SU-DHL-6 (cell line): ENCODE data around the gene SGK1.

Experiments used
- H2AFZ ChIP-seq: fragments of 200-600 bp; sonication (generic); 2 replicates; pipeline ENCODE4 v1.6.1; 2014; ENCODE audit warnings: low read depth, mild to moderate bottlenecking, moderate library complexity, mixed read lengths, antibody characterized with exemption, low read length; ENCODE audit not compliant: severe bottlenecking
- H3F3A ChIP-seq: fragments of 200-600 bp; shearing (Covaris generic); 2 replicates; pipeline ENCODE4 v1.6.0; 2016; ENCODE audit warnings: antibody characterized with exemption, mild to moderate bottlenecking; ENCODE audit not compliant: insufficient read depth
- H3K27ac ChIP-seq: fragments of 200-600 bp; sonication (generic); 2 replicates; pipeline ENCODE4 v1.5.1; 2016; ENCODE audit warnings: low read depth, mild to moderate bottlenecking, low read length, moderate library complexity, mixed read lengths
- H3K27me3 ChIP-seq: fragments of 200-600 bp; sonication (generic), shearing (Covaris generic); 2 replicates; pipeline ENCODE4 v1.6.0; 2014; ENCODE audit warnings: mild to moderate bottlenecking, low read length
- H3K36me3 ChIP-seq: fragments of 200-600 bp; sonication (generic); 2 replicates; pipeline ENCODE4 v1.6.1; 2014; ENCODE audit warnings: mild to moderate bottlenecking, low read length, mixed read lengths
- H3K4me2 ChIP-seq: fragments of 300-600, 200-600 bp; shearing (Covaris generic), sonication (generic); 2 replicates; pipeline ENCODE4 v1.6.0; 2014; ENCODE audit warnings: low read length, low read depth, mild to moderate bottlenecking; ENCODE audit not compliant: poor library complexity, severe bottlenecking
- H3K4me3 ChIP-seq: fragments of 200-600 bp; sonication (generic); 2 replicates; pipeline ENCODE4 v1.5.1; 2014; ENCODE audit warnings: antibody characterized with exemption, low read length, mild to moderate bottlenecking, mixed read lengths; ENCODE audit not compliant: insufficient read depth, poor library complexity, severe bottlenecking
- H3K79me2 ChIP-seq: fragments of 200-600 bp; sonication (generic); 2 replicates; pipeline ENCODE4 v1.6.1; 2014; ENCODE audit warnings: mild to moderate bottlenecking, low read length, moderate library complexity; ENCODE audit not compliant: insufficient read depth
- H3K9ac ChIP-seq: fragments of 200-600 bp; sonication (generic); 2 replicates; pipeline ENCODE4 v1.7.0; 2014; ENCODE audit warnings: mild to moderate bottlenecking, low read length
- H3K9me2 ChIP-seq: fragments of 200-600 bp; sonication (generic); replicated peaks from 2 replicates; pipeline ENCODE4 v1.6.1; 2014; ENCODE audit warnings: low read length; ENCODE audit not compliant: insufficient read depth
- H3K9me3 ChIP-seq: fragments of 200-600 bp; sonication (generic); 2 replicates; pipeline ENCODE4 v1.6.1; 2014; ENCODE audit warnings: low read length, mixed read lengths; ENCODE audit not compliant: insufficient read depth
- H4K20me1 ChIP-seq: fragments of 200-600 bp; sonication (generic); 2 replicates; pipeline ENCODE4 v1.6.1; 2014; ENCODE audit warnings: low read depth, mild to moderate bottlenecking, antibody characterized with exemption, low read length, moderate library complexity, mixed read lengths
- CTCF ChIP-seq: fragments of 200-600 bp; sonication (generic); IDR thresholded peaks from one replicate; pipeline ENCODE4 v1.5.1; 2017; ENCODE audit warnings: antibody characterized with exemption, mild to moderate bottlenecking, low read length, moderate library complexity; ENCODE audit not compliant: insufficient read depth, poor library complexity, severe bottlenecking
- EZH2phosphoT487 ChIP-seq: fragments of 200-600 bp; sonication (generic), shearing (Covaris generic); conservative IDR thresholded peaks from 2 replicates; pipeline ENCODE4 v1.6.1; 2018; ENCODE audit warnings: mild to moderate bottlenecking, antibody characterized with exemption, low read length, moderate library complexity, mixed read lengths

SGK1 gene

GRCh38 chr6:134293659-134294161 lies 24.2 kb downstream of the SGK1 start:
- H3K79me2 ChIP-seq, result no peaks in the 10 kb centered on the region
- H3K27ac ChIP-seq, result no peak overlapping the region
- no peaks in the 10 kb centered on the region for H3K9me2 ChIP-seq
- H3F3A ChIP-seq, result peaks cover 7% of the 10 kb centered on the region; the same call in 1 of the 2 replicates
- no peak overlapping the region for H3K4me3 ChIP-seq
- no peak overlapping the region for H2AFZ ChIP-seq
- no peaks in the 10 kb centered on the region for H3K36me3 ChIP-seq
- H3K9ac ChIP-seq, result no peak overlapping the region
- H3K4me2 ChIP-seq, result no peak overlapping the region
- H4K20me1 ChIP-seq, result no peaks in the 10 kb centered on the region
- TF ChIP-seq EZH2phosphoT487 (no peak), CTCF (no peak)
- H3K9me3 ChIP-seq, result no peaks in the 10 kb centered on the region
- no peaks in the 10 kb centered on the region for H3K27me3 ChIP-seq

- H3K9me3 ChIP-seq, result no peaks in the 10 kb centered on the region
- H3K4me2 ChIP-seq, result no peak overlapping the region
- H3K9ac ChIP-seq, result no peak overlapping the region
- TF ChIP-seq CTCF, result no peak
- TF ChIP-seq EZH2phosphoT487, result no peak
- no peaks in the 10 kb centered on the region for H3K27me3 ChIP-seq
- no peak overlapping the region for H3K4me3 ChIP-seq
- H3K27ac ChIP-seq, result no peak overlapping the region
- no peaks in the 10 kb centered on the region for H3K9me2 ChIP-seq
- peaks cover 20% of the 10 kb centered on the region; the same call in 1 of the 2 replicates for H3F3A ChIP-seq
- H2AFZ ChIP-seq, result no peak overlapping the region
- H3K79me2 ChIP-seq, result no peaks in the 10 kb centered on the region
- no peaks in the 10 kb centered on the region for H3K36me3 ChIP-seq
- no peaks in the 10 kb centered on the region for H4K20me1 ChIP-seq
Measured at GRCh38 chr6:134291156-134291555, 26.8 kb downstream of the SGK1 start.

- H3K4me2 ChIP-seq, result peak overlapping the region; percentile 67
- peak overlapping the region; percentile 91 for H3K27ac ChIP-seq
- H3F3A ChIP-seq, result peaks cover 32% of the 10 kb centered on the region; the same call in 1 of the 2 replicates
- no peaks in the 10 kb centered on the region for H3K9me3 ChIP-seq
- H3K79me2 ChIP-seq, result no peaks in the 10 kb centered on the region
- H3K27me3 ChIP-seq, result no peaks in the 10 kb centered on the region
- no peak overlapping the region for H2AFZ ChIP-seq
- no peaks in the 10 kb centered on the region for H4K20me1 ChIP-seq
- TF ChIP-seq CTCF, result no peak
- TF ChIP-seq EZH2phosphoT487, result no peak
- H3K9me2 ChIP-seq, result no peaks in the 10 kb centered on the region
- peak overlapping the region; percentile 53 for H3K9ac ChIP-seq
- H3K4me3 ChIP-seq, result no peak overlapping the region
- no peaks in the 10 kb centered on the region for H3K36me3 ChIP-seq
Measured at GRCh38 chr6:134289204-134289575, 28.7 kb downstream of the SGK1 start.
